Effector memory CD4-positive, alpha-beta T cell (primary cell): ENCODE results near the gene SLC6A17.
A peak's percentile ranks its signal among the peaks of the same experiment; 100 is the strongest.

Experiments
- DNase-seq, 3 donors: peaks; one replicate each; pipeline ENCODE4 v3.0.0-alpha.2; 2020
- H3K27ac ChIP-seq: 2 replicates; pipeline ENCODE4 v1.7.0; 2013; ENCODE audit warnings: mild to moderate bottlenecking, low read length, moderate library complexity; ENCODE audit not compliant: insufficient read depth, poor library complexity, severe bottlenecking
- H3K27me3 ChIP-seq: replicated peaks from 2 replicates; pipeline ENCODE4 v1.7.0; 2013; ENCODE audit warnings: mild to moderate bottlenecking, low read length; ENCODE audit not compliant: insufficient read depth, control insufficient read depth, poor library complexity, severe bottlenecking
- H3K36me3 ChIP-seq: 2 replicates; pipeline ENCODE4 v1.7.0; 2013; ENCODE audit warnings: mild to moderate bottlenecking, low read length, moderate library complexity; ENCODE audit not compliant: control insufficient read depth, insufficient read depth
- H3K4me1 ChIP-seq: 2 replicates; pipeline ENCODE4 v1.7.0; 2013; ENCODE audit warnings: low read length, mild to moderate bottlenecking; ENCODE audit not compliant: control insufficient read depth, insufficient read depth, poor library complexity, severe bottlenecking
- H3K4me3 ChIP-seq: 2 replicates; pipeline ENCODE4 v1.7.0; 2013; ENCODE audit warnings: low read length, low read depth, mild to moderate bottlenecking; ENCODE audit not compliant: insufficient read depth, poor library complexity, severe bottlenecking
- H3K9me3 ChIP-seq: 2 replicates; pipeline ENCODE4 v1.7.0; 2013; ENCODE audit warnings: mild to moderate bottlenecking, low read length, moderate library complexity; ENCODE audit not compliant: control insufficient read depth

The SLC6A17 gene

GRCh38 chr1:110155878-110156522 lies 5.7 kb downstream of the SLC6A17 start:
- H3K27ac ChIP-seq = no peak overlapping the region
- H3K27me3 ChIP-seq = peaks cover 13% of the 10 kb centered on the region
- no peaks in the 10 kb centered on the region for H3K36me3 ChIP-seq
- no peak overlapping the region for H3K4me3 ChIP-seq
- no peaks in the 10 kb centered on the region for H3K4me1 ChIP-seq
- peak in 1 of 3 donors; percentile 9 for DNase-seq
- H3K9me3 ChIP-seq = no peaks in the 10 kb centered on the region

GRCh38 chr1:110158261-110158660 lies 8.0 kb downstream of the SLC6A17 start:
- no peaks in the 10 kb centered on the region for H3K4me1 ChIP-seq
- peaks cover 12% of the 10 kb centered on the region for H3K27me3 ChIP-seq
- H3K36me3 ChIP-seq = no peaks in the 10 kb centered on the region
- H3K27ac ChIP-seq = no peak overlapping the region
- DNase-seq = no peak
- H3K9me3 ChIP-seq = no peaks in the 10 kb centered on the region
- no peak overlapping the region for H3K4me3 ChIP-seq

GRCh38 chr1:110159168-110159567 lies 8.9 kb downstream of the SLC6A17 start:
- no peak for DNase-seq
- Histone ChIP-seq H3K36me3 (no peaks in the 10 kb centered on the region), H3K4me1 (no peaks in the 10 kb centered on the region), H3K27me3 (peaks cover 3% of the 10 kb centered on the region), H3K27ac (no peak overlapping the region), H3K4me3 (no peak overlapping the region), H3K9me3 (no peaks in the 10 kb centered on the region)

GRCh38 chr1:110160538-110161100 lies 10.3 kb downstream of the SLC6A17 start:
- Histone ChIP-seq H3K9me3 (no peaks in the 10 kb centered on the region), H3K27me3 (no peaks in the 10 kb centered on the region), H3K27ac (no peak overlapping the region), H3K4me1 (no peaks in the 10 kb centered on the region), H3K4me3 (no peak overlapping the region), H3K36me3 (no peaks in the 10 kb centered on the region)
- DNase-seq = no peak

- DNase-seq = no peak
- no peak overlapping the region for H3K27ac ChIP-seq
- no peak overlapping the region for H3K4me3 ChIP-seq
- no peaks in the 10 kb centered on the region for H3K9me3 ChIP-seq
- no peaks in the 10 kb centered on the region for H3K4me1 ChIP-seq
- no peaks in the 10 kb centered on the region for H3K27me3 ChIP-seq
- no peaks in the 10 kb centered on the region for H3K36me3 ChIP-seq
These were observed 10.9 kb downstream of the SLC6A17 start for GRCh38 chr1:110161165-110161564.

GRCh38 chr1:110161849-110162248 lies 11.6 kb downstream of the SLC6A17 start:
- no peaks in the 10 kb centered on the region for H3K4me1 ChIP-seq
- no peak for DNase-seq
- no peaks in the 10 kb centered on the region for H3K9me3 ChIP-seq
- H3K27me3 ChIP-seq = no peaks in the 10 kb centered on the region
- H3K36me3 ChIP-seq = no peaks in the 10 kb centered on the region
- no peak overlapping the region for H3K4me3 ChIP-seq
- no peak overlapping the region for H3K27ac ChIP-seq

- Histone ChIP-seq H3K9me3 (no peaks in the 10 kb centered on the region), H3K27me3 (no peaks in the 10 kb centered on the region)
- no peak for DNase-seq
These were observed 13.3 kb downstream of the SLC6A17 start for GRCh38 chr1:110163591-110163990.

GRCh38 chr1:110164725-110165350 lies 14.5 kb downstream of the SLC6A17 start:
- Histone ChIP-seq H3K27ac (no peak overlapping the region), H3K27me3 (no peaks in the 10 kb centered on the region), H3K9me3 (no peaks in the 10 kb centered on the region), H3K4me3 (no peak overlapping the region), H3K4me1 (no peaks in the 10 kb centered on the region), H3K36me3 (no peaks in the 10 kb centered on the region)
- no peak for DNase-seq

More at GRCh38 chr1:110163591-110163990, 13.3 kb downstream of the SLC6A17 start:
- Histone ChIP-seq H3K4me1 (no peaks in the 10 kb centered on the region), H3K36me3 (no peaks in the 10 kb centered on the region), H3K4me3 (no peak overlapping the region), H3K27ac (no peak overlapping the region)

GRCh38 chr1:110165761-110166231 lies 15.5 kb downstream of the SLC6A17 start:
- H3K36me3 ChIP-seq = no peaks in the 10 kb centered on the region
- H3K27ac ChIP-seq = no peak overlapping the region
- H3K9me3 ChIP-seq = no peaks in the 10 kb centered on the region
- H3K4me3 ChIP-seq = no peak overlapping the region
- no peaks in the 10 kb centered on the region for H3K27me3 ChIP-seq
- no peaks in the 10 kb centered on the region for H3K4me1 ChIP-seq
- no peak for DNase-seq

GRCh38 chr1:110166861-110167260 lies 16.6 kb downstream of the SLC6A17 start:
- DNase-seq = no peak
- H3K27me3 ChIP-seq = no peaks in the 10 kb centered on the region
- no peaks in the 10 kb centered on the region for H3K9me3 ChIP-seq
- H3K36me3 ChIP-seq = no peaks in the 10 kb centered on the region
- no peak overlapping the region for H3K27ac ChIP-seq
- H3K4me3 ChIP-seq = no peak overlapping the region
- no peaks in the 10 kb centered on the region for H3K4me1 ChIP-seq
